HepG2 (cell line): ENCODE results near the gene PGP. TPM values are rescaled to one million over a fixed set of nuclear protein-coding genes. Genes with fewer than 3 reads are reported as not detected.
A peak's percentile ranks its signal among the peaks of the same experiment; 100 is the strongest.

Experiments used
- ATAC-seq: fragments of 200-7000 bp; cut with Tn5 transposase; 3 replicates; pipeline ENCODE4 v1.9.1; 2020; ENCODE audit warnings: mild to moderate bottlenecking, moderate library complexity
- BruUV-seq: library from RNA; stranded (reverse); fragments of 400-500 nt; replicated peaks from 2 replicates; lab custom pipeline; 2021; lab: Mats Ljungman, UMichigan
- CTCF ChIA-PET: fragments of 300-600 bp; formaldehyde crosslinking; extraction: SDS; loops from one replicate; lab custom pipeline; 2021; ENCODE audit warnings: low total read pairs, inconsistent platforms, low intra/inter-chr PET ratio; lab: Yijun Ruan, JAX
- POLR2A ChIA-PET: fragments of 350-600 bp; sonication (Branson Sonifier 250); formaldehyde crosslinking; loops from one replicate; lab custom pipeline; 2020; ENCODE audit warnings: antibody characterized with exemption, inconsistent platforms; lab: Yijun Ruan, JAX
- DNase-seq: peaks from one replicate; pipeline ENCODE4 v3.0.0-alpha.2; 2015; ENCODE audit warnings: low spot score
- FAIRE-seq: peaks from 3 replicates; lab custom pipeline; 2011; peaks lifted over from hg19 to GRCh38; lab: Jason Lieb, UNC
- H2AFZ ChIP-seq: one replicate; pipeline ENCODE4 v1.6.1; 2011; ENCODE audit warnings: low read length, inconsistent platforms
- H3K27ac ChIP-seq: fragments of 300-600 bp; 3 replicates; pipeline ENCODE4 v1.8.0; 2011; ENCODE audit warnings: mixed run types, mild to moderate bottlenecking, mixed read lengths, low read length, inconsistent platforms; ENCODE audit not compliant: insufficient read depth; ENCODE audit errors: extremely low read length
- H3K27me3 ChIP-seq, 2 experiments: fragments of 200-600 bp in 1 of 2; 2 replicates in 1 of 2; 3 replicates in 1 of 2; pipeline versions ENCODE4 v1.6.0 to v1.8.0; 2011; ENCODE audit warnings: low read length in 2 of 2, mild to moderate bottlenecking in 2 of 2, moderate library complexity in 2 of 2, inconsistent platforms in 1 of 2; ENCODE audit not compliant: insufficient read depth in 2 of 2, control insufficient read depth in 1 of 2
- H3K36me3 ChIP-seq, 2 experiments: fragments of 200-600 bp in 1 of 2; replicated peaks in 1 of 2; 2 replicates in 1 of 2; 3 replicates in 1 of 2; pipeline versions ENCODE4 v1.5.1 to v1.8.0; 2011; ENCODE audit warnings: low read length in 2 of 2, inconsistent platforms in 1 of 2; ENCODE audit not compliant: insufficient read depth in 2 of 2, control insufficient read depth in 1 of 2
- H3K4me1 ChIP-seq: 2 replicates; pipeline ENCODE4 v1.5.1; 2012; ENCODE audit warnings: low read length, inconsistent platforms; ENCODE audit not compliant: insufficient read depth
- H3K4me2 ChIP-seq: 2 replicates; pipeline ENCODE4 v1.6.0; 2011; ENCODE audit warnings: low read depth, low read length, inconsistent platforms
- H3K4me3 ChIP-seq, 3 experiments: fragments of 200-600 bp in 1 of 3; sonication (generic), shearing (Covaris generic) in 1 of 3; replicated peaks in 1 of 3; 2 replicates each; pipeline ENCODE4 v1.5.1; 2011 to 2016; ENCODE audit warnings: low read length in 3 of 3, inconsistent platforms in 2 of 3, low read depth in 2 of 3, mild to moderate bottlenecking in 2 of 3, control low read depth in 1 of 3, mixed read lengths in 1 of 3; ENCODE audit not compliant: insufficient read depth in 1 of 3
- H3K79me2 ChIP-seq: one replicate; pipeline ENCODE4 v1.6.1; 2011; ENCODE audit warnings: low read length, inconsistent platforms; ENCODE audit not compliant: insufficient read depth
- H3K9ac ChIP-seq: 2 replicates; pipeline ENCODE4 v1.6.0; 2011; ENCODE audit warnings: mild to moderate bottlenecking, low read depth, low read length, inconsistent platforms; ENCODE audit not compliant: insufficient read depth
- H3K9me3 ChIP-seq: 2 replicates; pipeline ENCODE4 v1.5.1; 2012; ENCODE audit warnings: mild to moderate bottlenecking, low read length
- H4K20me1 ChIP-seq: 2 replicates; pipeline ENCODE4 v1.6.0; 2011; ENCODE audit warnings: inconsistent platforms, mild to moderate bottlenecking, low read length, moderate library complexity; ENCODE audit not compliant: insufficient read depth
- AFF4 ChIP-seq: sonication (generic); formaldehyde crosslinking; IDR thresholded peaks from 2 replicates; pipeline ENCODE4 v1.4.0; 2020; ENCODE audit warnings: missing genetic modification reagents
- ATM ChIP-seq: fragments of 450-650 bp; IDR thresholded peaks from 2 replicates; pipeline ENCODE4 v1.7.1; 2017; ENCODE audit warnings: mild to moderate bottlenecking, borderline replicate concordance
- BHLHE40 ChIP-seq: IDR thresholded peaks from 2 replicates; pipeline ENCODE4 v1.6.1; 2011; ENCODE audit warnings: low read length, improper control_type of control experiment
- EEA1 ChIP-seq: sonication (generic); formaldehyde crosslinking; IDR thresholded peaks from 2 replicates; pipeline ENCODE4 v1.5.1; 2020; ENCODE audit warnings: mild to moderate bottlenecking, missing genetic modification reagents, borderline replicate concordance
- EZH2 ChIP-seq: conservative IDR thresholded peaks from 2 replicates; pipeline ENCODE4 v1.6.1; 2012; ENCODE audit warnings: mild to moderate bottlenecking, low read depth, low read length, moderate library complexity
- KMT2A ChIP-seq: sonication (generic); formaldehyde crosslinking; IDR thresholded peaks from 2 replicates; pipeline ENCODE4 v1.4.0; 2020; ENCODE audit warnings: missing genetic modification reagents
- NCOR1 ChIP-seq: fragments of 200-600 bp; sonication (generic); IDR thresholded peaks from 2 replicates; pipeline ENCODE4 v1.7.0; 2017; ENCODE audit warnings: antibody characterized with exemption, low read length, borderline replicate concordance
- POLR2A ChIP-seq, 2 experiments: IDR thresholded peaks; 2 replicates each; pipeline ENCODE4 v1.6.1; 2011; ENCODE audit warnings: low read depth in 2 of 2, low read length in 2 of 2, mild to moderate bottlenecking in 1 of 2, moderate library complexity in 1 of 2; ENCODE audit not compliant: insufficient read depth in 1 of 2
- PPARG ChIP-seq: conservative IDR thresholded peaks from 2 replicates; pipeline ENCODE4 v1.6.1; 2016; ENCODE audit warnings: missing biosample characterization, missing genetic modification reagents
- REL ChIP-seq: sonication (generic); formaldehyde crosslinking; conservative IDR thresholded peaks from 2 replicates; pipeline ENCODE4 v1.8.0; 2022; ENCODE audit warnings: mild to moderate bottlenecking, missing genetic modification reagents, moderate library complexity
- REPIN1 ChIP-seq: sonication (generic); formaldehyde crosslinking; IDR thresholded peaks from 2 replicates; pipeline ENCODE4 v1.8.0; 2022; ENCODE audit warnings: missing genetic modification reagents, low read depth, mild to moderate bottlenecking, borderline replicate concordance
- THYN1 ChIP-seq: sonication (generic); formaldehyde crosslinking; IDR thresholded peaks from 2 replicates; pipeline ENCODE4 v1.8.1; 2023; ENCODE audit warnings: low read depth, mild to moderate bottlenecking, moderate library complexity, missing genetic modification reagents, borderline replicate concordance
- ZBTB21 ChIP-seq: sonication (generic); formaldehyde crosslinking; IDR thresholded peaks from 2 replicates; pipeline ENCODE4 v1.4.0; 2020; ENCODE audit warnings: missing genetic modification reagents
- ZBTB3 ChIP-seq: sonication (generic); formaldehyde crosslinking; IDR thresholded peaks from 2 replicates; pipeline ENCODE4 v1.4.0; 2020; ENCODE audit warnings: low read depth, mild to moderate bottlenecking, moderate library complexity, missing genetic modification reagents, borderline replicate concordance
- ZMAT5 ChIP-seq: sonication (generic); formaldehyde crosslinking; IDR thresholded peaks from 2 replicates; pipeline ENCODE4 v1.5.0; 2020; ENCODE audit warnings: mild to moderate bottlenecking, low read depth, missing genetic modification reagents, borderline replicate concordance
- ZNF121 ChIP-seq: sonication (generic); formaldehyde crosslinking; IDR thresholded peaks from 2 replicates; pipeline ENCODE4 v1.5.0; 2020; ENCODE audit warnings: mild to moderate bottlenecking, missing genetic modification reagents
- ZNF383 ChIP-seq: sonication (generic); formaldehyde crosslinking; IDR thresholded peaks from 2 replicates; pipeline ENCODE4 v1.4.0; 2020; ENCODE audit warnings: missing genetic modification reagents, mild to moderate bottlenecking, borderline replicate concordance
- ZNF550 ChIP-seq: sonication (generic); formaldehyde crosslinking; IDR thresholded peaks from 2 replicates; pipeline ENCODE4 v1.4.0; 2020; ENCODE audit warnings: mild to moderate bottlenecking, missing genetic modification reagents, borderline replicate concordance
- ZNF777 ChIP-seq: sonication (generic); formaldehyde crosslinking; IDR thresholded peaks from 2 replicates; pipeline ENCODE4 v1.4.0; 2020; ENCODE audit warnings: missing genetic modification reagents
- ZNF841 ChIP-seq: sonication (generic); formaldehyde crosslinking; IDR thresholded peaks from 2 replicates; pipeline ENCODE4 v1.8.1; 2023; ENCODE audit warnings: missing genetic modification reagents, borderline replicate concordance
- ZNF883 ChIP-seq: sonication (generic); formaldehyde crosslinking; IDR thresholded peaks from 2 replicates; pipeline ENCODE4 v1.5.1; 2020; ENCODE audit warnings: mild to moderate bottlenecking, missing genetic modification reagents; ENCODE audit errors: not compliant biosample characterization
- WGBS: methylation state at CpG from one replicate; pipeline ENCODE4 v1.1.6; 2017; ENCODE audit warnings: low lambda C conversion rate; 5-methylcytosine and 5-hydroxymethylcytosine counted together
- in situ Hi-C: cut with HindIII; loops from 2 replicates; pipeline ENCODE4 v1.10.0; 2017; ENCODE audit warnings: low pct_unique_long_range_greater_than_20kb; ENCODE audit not compliant: extremely low pct_ligation_motif_present
- intact Hi-C: fragments of 100-400 bp; cut with micrococcal nuclease; formaldehyde crosslinking; loops from one replicate; pipeline ENCODE4 v1.10.0; 2022; ENCODE audit not compliant: unreplicated experiment
- polyA plus RNA-seq, 8 experiments: library from polyadenylated mRNA; depleted of rRNA in 3 of 8; stranded (reverse) in 7 of 8; unstranded in 1 of 8; fragments of >200 nt; fragmentation: Illumina TruSeq in 4 of 8; extraction: Trizol in 4 of 8; gene quantifications; 2 replicates each; pipeline versions ENCODE4 v1.2.1 to v1.2.3, GENCODE V29; 2011 to 2016; ENCODE audit warnings: low read depth in 4 of 8, missing spikeins in 1 of 8, mixed read lengths in 1 of 8; ENCODE audit not compliant: insufficient read depth in 1 of 8
- total RNA-seq, 5 experiments: library from RNA; depleted of rRNA; stranded (reverse); fragments of >200 nt; fragmentation: Illumina TruSeq; extraction: Trizol; gene quantifications; 2 replicates each; pipeline ENCODE4 v1.2.3, GENCODE V29; 2016; ENCODE audit warnings: low read depth in 1 of 5

The PGP gene
- total and polyA plus RNA-seq, 2 of the 13 experiments (the other 11 are each of a cell fraction or from before 2014, with no cell fraction given), result 7.3 to 18.3 TPM

GRCh38 chr16:2223221-2223941, 8.7 kb upstream of the PGP start, which contains the start of gene E4F1:
TSS of gene E4F1 (plus strand) at chr16:2223591. CDS start at chr16:2223614, 23 bp downstream.
- Histone ChIP-seq H3K79me2 (peaks cover 18% of the 10 kb centered on the region), H3K4me2 (peak within 1 kb of the TSS; percentile 83), H3K36me3 (peaks cover 3 to 6% of the 10 kb centered on the region in 2 experiments; a peak in 2 of 5 replicates), H3K4me1 (peaks cover 48% of the 10 kb centered on the region), H3K27ac (peak within 1 kb of the TSS; percentile 80), H3K27me3 (no peaks in the 10 kb centered on the region), H3K4me3 (peak within 1 kb of the TSS; percentile 78 to 95 (median 79)), H4K20me1 (peaks cover 11% of the 10 kb centered on the region), H3K9ac (peak within 1 kb of the TSS; percentile 89), H2AFZ (no peak within 1 kb of the TSS), H3K9me3 (no peaks in the 10 kb centered on the region)
- ATAC-seq (peak; percentile 84), DNase-seq (peak; percentile 97), FAIRE-seq (peak; percentile 95)
- ChIA-PET POLR2A (interaction anchor here (1.0 to 2.6 kb wide), 4 partner anchors 9 to 28 kb away, joined by 3 to 14 read pairs (median 8); partner anchors contain the start of genes ECI1, MLST8 and PGP), CTCF (no interaction called here)
- WGBS, result under 1% methylated on average over 31 of the region's 82 CpGs
- BruUV-seq, result no TSS peak
- in situ Hi-C loops, result no loop called here
- intact Hi-C loops, result no loop called here
- TF ChIP-seq ZNF383 (CRISPR knock-in tag) (no peak), ZNF550 (no peak), KMT2A (CRISPR knock-in tag) (peak; percentile 90), REL (peak; percentile 68; the same call in 1 of the 2 replicates), PPARG (no peak), ZBTB3 (CRISPR knock-in tag) (0 out of 2 replicates have a peak, but pooled peaks have one; percentile 71), EZH2 (no peak), REPIN1 (CRISPR knock-in tag) (peak; percentile 84), ZMAT5 (CRISPR knock-in tag) (no peak), THYN1 (CRISPR knock-in tag) (no peak), ZNF883 (peak; percentile 43), EEA1 (no peak), ZNF841 (CRISPR knock-in tag) (no peak), ZBTB21 (CRISPR knock-in tag) (peak; percentile 84), ZNF121 (CRISPR knock-in tag) (no peak), NCOR1 (no peak), ATM (no peak), POLR2A (IDR thresholded peaks at IDR 0.05; ENCODE audit: insufficient read depth in 1 of 2, low read depth in 2 of 2, low read length in 2 of 2) (peak; percentile 88 to 89), ZNF777 (CRISPR knock-in tag) (peak; percentile 71; the same call in 1 of the 2 replicates), BHLHE40 (no peak), AFF4 (peak; percentile 35; the same call in 1 of the 2 replicates)
